Heart left ventricle (tissue), 16 donors: Measurements from ENCODE around the gene SPTY2D1. TPM values are rescaled to one million over a fixed set of nuclear protein-coding genes. Genes with fewer than 3 reads are reported as not detected.
"Not testable (repeated sequence)": the region's sequence is repeated elsewhere in the genome, so short reads cannot be mapped to it uniquely, and the experiment has no call there.

Experiments
- ATAC-seq, 4 donors: fragments of 200-7000 bp; cut with Tn5 transposase; one replicate each; pipeline ENCODE4 v1.9.1; 2020 to 2022; ENCODE audit warnings: moderate library complexity in 4 of 4, mild to moderate bottlenecking in 3 of 4, moderate number of reproducible peaks in 1 of 4
- DNase-seq, 5 donors: peaks; one replicate each; pipeline ENCODE4 v3.0.0-alpha.2; 2020
- H3K27ac ChIP-seq, 12 donors: fragments of 200-600 bp; sonication (generic) in 4 of 12; one replicate each; pipeline versions ENCODE4 v1.5.0 to v1.8.0; 2016 to 2022; ENCODE audit warnings: mild to moderate bottlenecking in 2 of 12
- H3K27me3 ChIP-seq, 9 donors: fragments of 200-600 bp; sonication (generic) in 2 of 9; one replicate each; pipeline versions ENCODE4 v1.5.1 to v1.8.0; 2016 to 2022; ENCODE audit warnings: mild to moderate bottlenecking in 3 of 9
- H3K36me3 ChIP-seq, 9 donors: fragments of 200-600 bp; sonication (generic) in 2 of 9; one replicate each; pipeline versions ENCODE4 v1.5.0 to v1.8.0; 2018 to 2022; ENCODE audit warnings: mild to moderate bottlenecking in 2 of 9
- H3K4me1 ChIP-seq, 12 donors: fragments of 200-600 bp; sonication (generic) in 4 of 12; one replicate each; pipeline versions ENCODE4 v1.5.0 to v1.8.0; 2016 to 2022; ENCODE audit warnings: mild to moderate bottlenecking in 3 of 12
- H3K4me3 ChIP-seq, 12 donors: fragments of 200-600 bp; sonication (generic) in 4 of 12; one replicate each; pipeline versions ENCODE4 v1.5.0 to v1.8.0; 2017 to 2022; ENCODE audit warnings: mild to moderate bottlenecking in 9 of 12, moderate library complexity in 4 of 12
- H3K9me3 ChIP-seq, 12 donors: fragments of 200-600 bp; sonication (generic) in 4 of 12; one replicate each; pipeline versions ENCODE4 v1.5.0 to v1.8.0; 2016 to 2022; ENCODE audit warnings: mild to moderate bottlenecking in 1 of 12
- CTCF ChIP-seq, 12 donors: fragments of 200-600 bp; sonication (generic) in 4 of 12; IDR thresholded peaks; one replicate each; pipeline versions ENCODE4 v1.5.0 to v1.8.0; 2018 to 2022; ENCODE audit warnings: antibody characterized with exemption in 12 of 12, mild to moderate bottlenecking in 5 of 12
- POLR2A ChIP-seq, 2 donors: fragments of 450-650 bp; IDR thresholded peaks; one replicate each; pipeline ENCODE4 v1.6.1; 2017; ENCODE audit warnings: antibody characterized with exemption in 2 of 2, mild to moderate bottlenecking in 2 of 2, moderate library complexity in 2 of 2
- WGBS, 4 donors: extraction: QIAGEN DNeasy Blood & Tissue Kit in 2 of 4; methylation state at CpG; one replicate each; pipeline versions ENCODE4 v1.1.5 to v1.1.7; 2013 to 2018; 5-methylcytosine and 5-hydroxymethylcytosine counted together
- intact Hi-C, 10 donors: fragments of 100-400 bp; cut with DNase I; formaldehyde crosslinking; loops; one replicate each; pipeline versions ENCODE4 v1.11.1 to v1.14.2; 2022
- polyA plus RNA-seq, 2 donors: library from polyadenylated mRNA; stranded (reverse); fragments of 200-250 nt; gene quantifications; one replicate each; pipeline ENCODE4 v1.2.3, GENCODE V29; 2013
- total RNA-seq, 9 donors: library from RNA; depleted of rRNA in 2 of 9; stranded (reverse); fragments of >200 nt in 2 of 9; fragmentation: NEBNext Ultra II Directional in 3 of 9; extraction: Animal tissue kit (Norgen Biotek cat#: 25700) in 3 of 9; gene quantifications; one replicate each; pipeline versions ENCODE4 v1.1.0 to v1.2.4, GENCODE V29; 2016 to 2023
- donor health status: ischemic (EF 13 %, LVEDD 7.1; RV severe dilation, severe dysfunction).
- donor health status: healthy with polysubstance abuse.
- donor health status: DM: no; HTN: yes; CAD: no.
- donor health status: DM: no; HTN: no; CAD: no.
- donor health status: ischemic (EF 25% LVEDD 6.9; RV normal size, moderate dysfunction).
- donor health status: ischemic (EF 25% LVEDD 5.7; RV mildly dilated, moderate dysfunction).
- donor health status: healthy.
- donor health status: DM: yes; HTN: yes; CAD: no.
- donor health status: ischemic (EF 35%, LVEDD 5.7; RV mildly dilated, moderate dysfunction).
- donor health status: nonischemic (EF 11% LVEDD 7.7; RV severe dilation, severe dysfunction).
- donor health status: DM: yes; HTN: yes; CAD: no.
- donor health status: PGD.
- donor health status: ischemic (EF 29% LVEDD 5.4; RV normal size, mild dysfunction).
- donor health status: nonischemic (EF 23%, LVEDD 6.1; RV moderate dilation, normal function).

The SPTY2D1 gene
- total and polyA plus RNA-seq, 11 donors, result 1.7 to 13.3 (median 10.8) TPM

DNA sequence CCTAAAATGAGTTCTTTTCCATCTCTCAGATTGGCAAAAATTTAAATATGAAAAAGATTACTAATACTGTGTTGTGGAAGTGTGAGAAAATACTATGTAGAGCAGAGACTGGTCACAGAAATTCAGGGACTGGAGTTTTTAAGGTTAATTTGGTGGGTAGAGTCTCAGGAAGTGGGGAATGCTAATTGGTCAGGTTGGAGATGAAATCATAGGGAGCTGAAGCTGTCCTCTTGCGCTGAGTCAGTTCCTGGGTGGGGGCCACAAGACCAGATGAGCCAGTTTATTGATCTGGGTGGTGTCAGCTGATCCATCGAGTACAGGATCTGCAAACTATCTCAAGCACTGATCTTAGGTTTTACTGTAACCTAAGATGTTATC, 35.1 kb upstream of the SPTY2D1 start:
- Histone ChIP-seq H3K27me3 (no peaks in the 10 kb centered on the region), H3K4me1 (peaks cover 0 to 22% (median 0%) of the 10 kb centered on the region in 12 donors), H3K4me3 (no peak overlapping the region), H3K27ac (no peak overlapping the region), H3K36me3 (no peaks in the 10 kb centered on the region), H3K9me3 (no peaks in the 10 kb centered on the region)
- DNase-seq (no peak), ATAC-seq (no peak)
- TF ChIP-seq CTCF (IDR thresholded peaks at IDR 0.05) (no peak), POLR2A (IDR thresholded peaks at IDR 0.05) (no peak)
- intact Hi-C loops, result no loop called here
- WGBS, 4 donors, result 33 to 41% (median 40%) methylated on average over 2 of the region's 2 CpGs

DNA sequence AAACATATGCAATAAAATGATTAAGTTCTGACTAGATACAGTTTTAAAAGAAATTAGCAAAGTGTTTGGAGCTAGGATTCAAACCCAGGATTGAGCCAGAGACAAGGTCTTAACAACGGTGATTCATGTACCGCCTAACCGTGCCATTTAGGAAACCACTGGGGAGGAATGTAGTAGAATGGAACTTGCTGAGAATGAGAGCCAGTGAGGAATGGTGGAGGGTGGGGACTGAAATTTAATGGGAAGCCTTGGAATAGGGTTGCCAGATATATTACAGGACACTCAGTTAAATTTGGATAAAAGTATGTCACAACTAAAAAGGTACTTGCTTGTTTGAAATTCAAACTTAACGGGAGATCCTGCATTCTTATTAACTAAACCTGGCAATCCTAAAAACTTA, 34.0 kb upstream of the SPTY2D1 start:
- no peak overlapping the region for H3K4me3 ChIP-seq
- no peak overlapping the region for H3K27ac ChIP-seq
- ATAC-seq (no peak), DNase-seq (no peak)
- no peaks in the 10 kb centered on the region for H3K36me3 ChIP-seq
- H3K4me1 ChIP-seq, result peaks cover 0 to 22% (median 0%) of the 10 kb centered on the region in 12 donors
- no peaks in the 10 kb centered on the region for H3K9me3 ChIP-seq
- intact Hi-C loops, result no loop called here
- no peak for TF ChIP-seq CTCF (IDR thresholded peaks at IDR 0.05)
- no peak for TF ChIP-seq POLR2A (IDR thresholded peaks at IDR 0.05)
- no peaks in the 10 kb centered on the region for H3K27me3 ChIP-seq
- 91 to 93% (median 92%) methylated on average over 4 of the region's 4 CpGs for WGBS, 4 donors

GRCh38 chr11:18665353-18665872, 31.3 kb upstream of the SPTY2D1 start:
- intact Hi-C loops, result not testable (repeated sequence)

DNA sequence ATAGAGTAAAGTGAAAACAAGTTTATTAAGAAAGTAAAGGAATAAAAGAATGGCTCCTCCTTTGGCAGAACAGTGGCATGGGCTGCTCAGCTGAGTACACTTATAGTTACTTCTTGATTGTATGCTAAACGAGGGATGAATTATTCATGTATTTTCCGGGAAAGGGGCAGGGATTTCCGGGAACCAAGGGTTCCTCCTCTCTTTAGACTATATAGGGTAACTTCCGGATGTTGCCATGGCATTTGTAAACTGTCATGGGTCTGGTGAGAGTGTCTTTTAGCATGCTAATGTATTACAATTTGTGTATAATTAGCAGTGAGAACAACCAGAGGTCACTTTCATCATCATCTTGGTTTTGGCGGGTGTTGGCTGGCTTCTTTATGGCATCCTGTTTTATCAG, 23.5 kb upstream of the SPTY2D1 start:
- Histone ChIP-seq H3K4me3 (no peak overlapping the region), H3K9me3 (peaks cover 0 to 7% (median 0%) of the 10 kb centered on the region in 12 donors), H3K36me3 (no peaks in the 10 kb centered on the region), H3K4me1 (no peaks in the 10 kb centered on the region), H3K27ac (no peak overlapping the region), H3K27me3 (no peaks in the 10 kb centered on the region)
- WGBS, 4 donors, result 79 to 85% (median 82%) methylated on average over 5 of the region's 5 CpGs
- no peak for ATAC-seq
- no peak for DNase-seq
- TF ChIP-seq CTCF (IDR thresholded peaks at IDR 0.05) (no peak), POLR2A (IDR thresholded peaks at IDR 0.05) (no peak)
- intact Hi-C loops, result no loop called here

More at GRCh38 chr11:18665353-18665872, 31.3 kb upstream of the SPTY2D1 start:
- not testable (repeated sequence) for H3K27ac ChIP-seq, H3K4me3 ChIP-seq, ATAC-seq, H3K9me3 ChIP-seq, DNase-seq, H3K36me3 ChIP-seq, H3K27me3 ChIP-seq
- H3K4me1 ChIP-seq, result peaks cover 0 to 17% (median 0%) of the 10 kb centered on the region in 12 donors
- 56 to 85% (median 82%) methylated on average over 10 of the region's 10 CpGs for WGBS, 4 donors
